GM23248 (cell line): Measurements from ENCODE around the gene MB.

Experiments used
- EZH2 ChIP-seq: fragments of 200-600 bp; sonication (generic); IDR thresholded peaks from 2 replicates; pipeline ENCODE4 v1.6.1; 2018; ENCODE audit warnings: antibody characterized with exemption, mild to moderate bottlenecking; ENCODE audit not compliant: insufficient read depth, poor library complexity, severe bottlenecking
- EZH2phosphoT487 ChIP-seq: fragments of 200-600 bp; sonication (generic); IDR thresholded peaks from 2 replicates; pipeline ENCODE4 v1.6.1; 2018; ENCODE audit warnings: antibody characterized with exemption, moderate library complexity, mild to moderate bottlenecking, low read depth; ENCODE audit not compliant: insufficient read depth

GRCh38 chr22:35560366-35560765 is 56.8 kb downstream of the MB start:
- no peak for TF ChIP-seq EZH2
- no peak for TF ChIP-seq EZH2phosphoT487
